Calu3 (cell line): ENCODE measurements around the gene GPS1. TPM values are rescaled to one million over a fixed set of nuclear protein-coding genes. Genes with fewer than 3 reads are reported as not detected.

Source experiments
- BruUV-seq: library from RNA; stranded (reverse); fragments of 400-500 nt; replicated peaks from 2 replicates; lab custom pipeline; 2021; lab: Mats Ljungman, UMichigan
- CTCF ChIA-PET: fragments of 300-600 bp; sonication (Branson Sonifier 250); formaldehyde crosslinking; loops from one replicate; lab custom pipeline; 2022; ENCODE audit warnings: antibody characterized with exemption; lab: Charles Lee
- DNase-seq: peaks from one replicate; pipeline ENCODE4 v3.0.0; 2022
- H3K27ac Mint-ChIP-seq: one replicate; pipeline ENCODE4 v1.8.0; 2022; ENCODE audit warnings: mixed read lengths; ENCODE audit not compliant: unreplicated experiment
- H3K27me3 Mint-ChIP-seq: one replicate; pipeline ENCODE4 v1.8.0; 2022; ENCODE audit warnings: mixed read lengths; ENCODE audit not compliant: unreplicated experiment
- H3K36me3 Mint-ChIP-seq: one replicate; pipeline ENCODE4 v1.8.0; 2022; ENCODE audit warnings: mild to moderate bottlenecking, moderate library complexity, mixed read lengths; ENCODE audit not compliant: insufficient read depth, unreplicated experiment
- H3K4me1 Mint-ChIP-seq: one replicate; pipeline ENCODE4 v1.8.0; 2022; ENCODE audit warnings: mild to moderate bottlenecking, low read depth, mixed read lengths; ENCODE audit not compliant: unreplicated experiment
- H3K4me3 Mint-ChIP-seq: one replicate; pipeline ENCODE4 v1.8.0; 2022; ENCODE audit warnings: mild to moderate bottlenecking, low read depth, moderate library complexity, mixed read lengths; ENCODE audit not compliant: unreplicated experiment
- H3K9me3 Mint-ChIP-seq: one replicate; pipeline ENCODE4 v1.8.0; 2022; ENCODE audit warnings: low read depth, mixed read lengths; ENCODE audit not compliant: unreplicated experiment
- intact Hi-C: fragments of 100-400 bp; cut with micrococcal nuclease; formaldehyde crosslinking; loops from one replicate; pipeline ENCODE4 v1.10.0; 2022; ENCODE audit not compliant: unreplicated experiment
- total RNA-seq: library from RNA; stranded (reverse); gene quantifications from 2 replicates; pipeline ENCODE4 v1.2.3, GENCODE V29; 2022
- TF ChIP-seq, protein P1 (sequence below): fragments of 200-600 bp; IDR thresholded peaks from one replicate; pipeline ENCODE4 v1.8.0; 2022; ENCODE audit warnings: antibody characterized with exemption; ENCODE audit not compliant: unreplicated experiment

Gene GPS1
- total RNA-seq, 1 experiment from 2014 or later = 114 TPM

DNA sequence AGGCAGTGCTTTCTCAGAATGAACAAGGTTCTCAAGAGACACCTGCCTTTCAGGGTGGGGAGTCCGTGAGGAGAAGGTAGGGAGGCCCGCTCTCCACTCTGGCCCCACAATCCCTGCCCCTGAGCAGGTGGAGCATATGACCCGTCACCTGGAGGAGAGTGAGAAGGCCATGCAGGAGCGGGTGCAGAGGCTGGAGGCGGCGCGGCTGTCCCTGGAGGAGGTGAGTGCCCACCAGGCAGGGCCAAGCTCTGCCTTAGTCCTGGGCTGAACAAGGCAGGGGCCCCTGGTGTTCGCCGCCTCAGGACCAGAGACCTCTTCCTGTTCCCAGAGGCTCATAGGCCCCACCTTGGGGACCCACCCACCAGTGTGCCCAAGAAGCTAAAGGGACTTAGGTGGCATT, 22.7 kb upstream of the GPS1 start:
- no peak for DNase-seq
- no peak overlapping the region for H3K27ac Mint-ChIP-seq
- intact Hi-C loops = no loop called here
- no peaks in the 10 kb centered on the region for H3K9me3 Mint-ChIP-seq
- no peaks in the 10 kb centered on the region for H3K27me3 Mint-ChIP-seq
- no peaks in the 10 kb centered on the region for H3K4me1 Mint-ChIP-seq
- CTCF ChIA-PET = no interaction called here
- TF ChIP-seq, protein P1, sequence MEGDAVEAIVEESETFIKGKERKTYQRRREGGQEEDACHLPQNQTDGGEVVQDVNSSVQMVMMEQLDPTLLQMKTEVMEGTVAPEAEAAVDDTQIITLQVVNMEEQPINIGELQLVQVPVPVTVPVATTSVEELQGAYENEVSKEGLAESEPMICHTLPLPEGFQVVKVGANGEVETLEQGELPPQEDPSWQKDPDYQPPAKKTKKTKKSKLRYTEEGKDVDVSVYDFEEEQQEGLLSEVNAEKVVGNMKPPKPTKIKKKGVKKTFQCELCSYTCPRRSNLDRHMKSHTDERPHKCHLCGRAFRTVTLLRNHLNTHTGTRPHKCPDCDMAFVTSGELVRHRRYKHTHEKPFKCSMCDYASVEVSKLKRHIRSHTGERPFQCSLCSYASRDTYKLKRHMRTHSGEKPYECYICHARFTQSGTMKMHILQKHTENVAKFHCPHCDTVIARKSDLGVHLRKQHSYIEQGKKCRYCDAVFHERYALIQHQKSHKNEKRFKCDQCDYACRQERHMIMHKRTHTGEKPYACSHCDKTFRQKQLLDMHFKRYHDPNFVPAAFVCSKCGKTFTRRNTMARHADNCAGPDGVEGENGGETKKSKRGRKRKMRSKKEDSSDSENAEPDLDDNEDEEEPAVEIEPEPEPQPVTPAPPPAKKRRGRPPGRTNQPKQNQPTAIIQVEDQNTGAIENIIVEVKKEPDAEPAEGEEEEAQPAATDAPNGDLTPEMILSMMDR = no peak
- BruUV-seq = no TSS peak
- peaks cover 29% of the 10 kb centered on the region for H3K36me3 Mint-ChIP-seq
- no peak overlapping the region for H3K4me3 Mint-ChIP-seq

DNA sequence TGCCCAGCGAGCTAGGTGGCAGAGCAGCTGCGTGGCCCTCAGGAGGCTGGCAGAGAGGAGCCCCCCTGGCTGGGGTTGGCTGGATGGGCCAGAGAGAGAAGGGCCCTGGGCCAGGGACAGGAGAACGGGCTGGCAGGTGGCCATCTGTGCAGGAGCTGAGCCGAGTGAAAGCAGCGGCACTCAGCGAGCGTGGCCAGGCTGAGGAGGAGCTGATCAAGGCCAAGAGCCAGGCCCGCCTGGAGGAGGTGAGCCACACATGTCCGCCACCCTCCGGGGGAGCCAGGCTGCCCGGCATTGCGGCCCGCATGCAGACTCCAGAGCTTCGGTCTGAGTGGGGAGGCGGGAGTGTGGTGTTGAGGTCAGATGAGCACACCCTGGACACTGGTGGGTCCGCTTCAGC, 22.3 kb upstream of the GPS1 start:
- TF ChIP-seq, protein P1 = no peak
- BruUV-seq = no TSS peak
- no peak overlapping the region for H3K4me3 Mint-ChIP-seq
- CTCF ChIA-PET = no interaction called here
- H3K9me3 Mint-ChIP-seq = no peaks in the 10 kb centered on the region
- H3K36me3 Mint-ChIP-seq = peaks cover 26% of the 10 kb centered on the region
- H3K27ac Mint-ChIP-seq = no peak overlapping the region
- no peaks in the 10 kb centered on the region for H3K4me1 Mint-ChIP-seq
- DNase-seq = no peak
- intact Hi-C loops = no loop called here
- H3K27me3 Mint-ChIP-seq = no peaks in the 10 kb centered on the region

DNA sequence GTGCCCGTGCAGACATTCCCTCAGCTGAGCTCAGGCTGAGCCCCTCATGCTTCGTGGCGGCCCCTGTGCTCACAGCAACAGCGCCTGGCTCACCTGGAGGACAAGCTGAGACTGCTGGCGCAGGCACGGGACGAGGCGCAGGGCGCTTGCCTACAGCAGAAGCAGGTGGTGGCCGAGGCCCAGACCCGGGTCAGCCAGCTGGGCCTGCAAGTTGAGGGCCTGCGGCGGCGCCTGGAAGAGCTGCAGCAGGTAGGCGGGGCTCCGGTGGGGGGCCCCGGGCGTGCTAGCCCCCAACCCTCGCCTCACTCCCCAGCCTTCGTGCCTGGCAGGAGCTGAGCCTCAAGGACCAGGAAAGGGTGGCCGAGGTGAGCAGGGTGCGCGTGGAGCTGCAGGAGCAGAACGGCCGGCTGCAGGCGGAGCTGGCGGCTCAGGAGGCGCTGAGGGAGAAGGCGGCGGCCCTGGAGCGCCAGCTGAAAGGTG, 21.7 kb upstream of the GPS1 start:
- H3K4me3 Mint-ChIP-seq = peak overlapping the region; percentile 32
- H3K4me1 Mint-ChIP-seq = no peaks in the 10 kb centered on the region
- H3K27me3 Mint-ChIP-seq = no peaks in the 10 kb centered on the region
- no peak for DNase-seq
- intact Hi-C loops = no loop called here
- no TSS peak for BruUV-seq
- H3K27ac Mint-ChIP-seq = no peak overlapping the region
- H3K9me3 Mint-ChIP-seq = no peaks in the 10 kb centered on the region
- TF ChIP-seq, protein P1 = no peak
- H3K36me3 Mint-ChIP-seq = peaks cover 26% of the 10 kb centered on the region
- CTCF ChIA-PET = no interaction called here

DNA sequence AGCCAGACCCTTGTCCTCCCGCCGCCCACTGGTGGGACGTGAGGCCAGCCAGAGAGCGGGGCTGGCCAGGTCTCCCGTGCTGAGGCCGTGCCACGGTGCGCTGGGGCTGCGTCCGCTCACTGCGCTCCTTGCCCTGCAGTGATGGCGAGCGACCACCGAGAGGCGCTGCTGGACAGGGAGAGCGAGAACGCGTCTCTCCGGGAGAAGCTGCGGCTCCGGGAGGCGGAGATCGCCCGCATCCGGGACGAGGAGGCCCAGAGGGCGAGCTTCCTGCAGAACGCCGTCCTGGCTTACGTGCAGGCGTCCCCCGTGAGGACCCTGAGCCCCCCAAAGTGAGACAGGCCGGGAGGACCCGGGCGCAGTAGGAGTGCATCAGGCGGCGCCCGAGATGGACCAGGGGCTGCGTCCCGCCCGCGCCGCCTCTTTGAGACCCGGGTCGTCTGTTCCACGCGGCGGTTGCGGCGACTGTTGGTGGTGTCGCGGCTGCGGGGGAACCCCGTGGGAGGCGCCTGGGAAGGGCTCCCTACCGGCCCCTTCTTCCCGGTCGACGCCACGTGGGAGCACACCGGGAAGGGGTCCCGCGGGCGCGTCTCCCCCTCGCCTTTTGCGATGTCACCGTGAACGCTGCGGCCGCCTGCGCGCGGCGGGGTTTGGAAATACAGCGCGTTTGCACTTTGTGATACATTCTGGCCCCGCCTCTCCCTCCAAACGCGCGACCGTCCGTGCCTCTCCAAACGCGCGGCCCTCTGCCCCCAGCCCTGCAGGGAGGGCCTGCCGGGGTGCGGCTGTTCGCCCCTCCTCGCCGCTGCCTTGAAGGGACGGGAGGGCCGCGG, 21.0 kb upstream of the GPS1 start:
- H3K9me3 Mint-ChIP-seq = no peaks in the 10 kb centered on the region
- H3K27me3 Mint-ChIP-seq = no peaks in the 10 kb centered on the region
- TF ChIP-seq, protein P1 = peak; percentile 16
- H3K4me3 Mint-ChIP-seq = peak overlapping the region; percentile 32
- CTCF ChIA-PET = no interaction called here
- peaks cover 27% of the 10 kb centered on the region for H3K36me3 Mint-ChIP-seq
- no TSS peak for BruUV-seq
- intact Hi-C loops = no loop called here
- DNase-seq = no peak
- H3K27ac Mint-ChIP-seq = no peak overlapping the region
- H3K4me1 Mint-ChIP-seq = no peaks in the 10 kb centered on the region
